Immature natural killer cell (primary cell): ENCODE results near the gene TTLL5. TPM values are rescaled to one million over a fixed set of nuclear protein-coding genes. Genes with fewer than 3 reads are reported as not detected.

Experiments used
- DNase-seq, 3 donors: peaks; one replicate each; pipeline ENCODE4 v3.0.0; 2022; ENCODE audit warnings: mixed read lengths in 1 of 3
- H3K27ac Mint-ChIP-seq, 6 donors: one replicate each; pipeline ENCODE4 v1.8.0; 2020; ENCODE audit warnings: mixed read lengths in 6 of 6, mild to moderate bottlenecking in 5 of 6, inconsistent platforms in 4 of 6, moderate library complexity in 3 of 6
- H3K27me3 Mint-ChIP-seq, 3 donors: one replicate each; pipeline ENCODE4 v1.8.0; 2020 to 2021; ENCODE audit warnings: low read depth in 3 of 3, mild to moderate bottlenecking in 3 of 3, mixed read lengths in 3 of 3, moderate library complexity in 3 of 3, inconsistent platforms in 1 of 3
- H3K36me3 Mint-ChIP-seq, 3 donors: one replicate each; pipeline ENCODE4 v1.8.0; 2020; ENCODE audit warnings: mixed read lengths in 3 of 3, inconsistent platforms in 2 of 3, mild to moderate bottlenecking in 2 of 3
- H3K4me1 Mint-ChIP-seq, 2 donors: one replicate each; pipeline ENCODE4 v1.8.0; 2020; ENCODE audit warnings: inconsistent platforms in 2 of 2, mild to moderate bottlenecking in 2 of 2, mixed read lengths in 2 of 2, moderate library complexity in 1 of 2
- H3K4me3 Mint-ChIP-seq, 5 donors: one replicate each; pipeline ENCODE4 v1.8.0; 2020; ENCODE audit warnings: mild to moderate bottlenecking in 5 of 5, mixed read lengths in 5 of 5, inconsistent platforms in 3 of 5, moderate library complexity in 3 of 5
- H3K9me3 Mint-ChIP-seq, 6 donors: one replicate each; pipeline ENCODE4 v1.8.0; 2020; ENCODE audit warnings: mild to moderate bottlenecking in 6 of 6, mixed read lengths in 6 of 6, inconsistent platforms in 4 of 6, moderate library complexity in 3 of 6
- polyA plus RNA-seq, 3 donors: library from polyadenylated mRNA; unstranded; fragments of 300-500 nt; fragmentation: Illumina TruSeq; gene quantifications; one replicate each; pipeline ENCODE4 v1.2.3, GENCODE V29; 2021

The TTLL5 gene
- polyA plus RNA-seq, 3 donors from 2014 or later = 6.9 to 10.4 TPM; not detected in 1

- H3K27ac Mint-ChIP-seq = no peak overlapping the region
- peaks cover 11 to 42% (median 15%) of the 10 kb centered on the region in 3 donors for H3K36me3 Mint-ChIP-seq
- no peaks in the 10 kb centered on the region for H3K9me3 Mint-ChIP-seq
- H3K4me1 Mint-ChIP-seq = no peaks in the 10 kb centered on the region
- H3K4me3 Mint-ChIP-seq = no peak overlapping the region
- peaks cover 0 to 3% (median 0%) of the 10 kb centered on the region in 3 donors for H3K27me3 Mint-ChIP-seq
- DNase-seq = no peak
Observed at GRCh38 chr14:75967866-75968265, 306.8 kb downstream of the TTLL5 start.

GRCh38 chr14:75968456-75968855 lies 307.4 kb downstream of the TTLL5 start:
- peaks cover 11 to 40% (median 15%) of the 10 kb centered on the region in 3 donors for H3K36me3 Mint-ChIP-seq
- H3K4me3 Mint-ChIP-seq = no peak overlapping the region
- H3K27ac Mint-ChIP-seq = no peak overlapping the region
- H3K9me3 Mint-ChIP-seq = no peaks in the 10 kb centered on the region
- no peaks in the 10 kb centered on the region for H3K4me1 Mint-ChIP-seq
- H3K27me3 Mint-ChIP-seq = peaks cover 0 to 3% (median 0%) of the 10 kb centered on the region in 3 donors
- DNase-seq = no peak

- H3K4me1 Mint-ChIP-seq = no peaks in the 10 kb centered on the region
- no peaks in the 10 kb centered on the region for H3K9me3 Mint-ChIP-seq
- H3K36me3 Mint-ChIP-seq = peaks cover 11 to 37% (median 14%) of the 10 kb centered on the region in 3 donors
- H3K27me3 Mint-ChIP-seq = peaks cover 0 to 3% (median 0%) of the 10 kb centered on the region in 3 donors
- no peak overlapping the region for H3K27ac Mint-ChIP-seq
- DNase-seq = no peak
- H3K4me3 Mint-ChIP-seq = no peak overlapping the region
Observed at GRCh38 chr14:75969126-75969525, 308.1 kb downstream of the TTLL5 start.

GRCh38 chr14:75969891-75970290 lies 308.8 kb downstream of the TTLL5 start:
- no peaks in the 10 kb centered on the region for H3K4me1 Mint-ChIP-seq
- peaks cover 11 to 37% (median 11%) of the 10 kb centered on the region in 3 donors for H3K36me3 Mint-ChIP-seq
- no peaks in the 10 kb centered on the region for H3K9me3 Mint-ChIP-seq
- no peak for DNase-seq
- peaks cover 0 to 3% (median 0%) of the 10 kb centered on the region in 3 donors for H3K27me3 Mint-ChIP-seq
- no peak overlapping the region for H3K4me3 Mint-ChIP-seq
- H3K27ac Mint-ChIP-seq = no peak overlapping the region

GRCh38 chr14:75970989-75971388 lies 309.9 kb downstream of the TTLL5 start:
- Mint-ChIP-seq H3K4me3 (no peak overlapping the region), H3K4me1 (no peaks in the 10 kb centered on the region), H3K27me3 (peaks cover 0 to 3% (median 0%) of the 10 kb centered on the region in 3 donors), H3K9me3 (no peaks in the 10 kb centered on the region), H3K36me3 (peaks cover 4 to 34% (median 5%) of the 10 kb centered on the region in 3 donors), H3K27ac (no peak overlapping the region)
- no peak for DNase-seq

GRCh38 chr14:75971509-75971908 lies 310.5 kb downstream of the TTLL5 start:
- Mint-ChIP-seq H3K4me1 (no peaks in the 10 kb centered on the region), H3K27ac (no peak overlapping the region), H3K27me3 (peaks cover 0 to 3% (median 0%) of the 10 kb centered on the region in 3 donors), H3K9me3 (no peaks in the 10 kb centered on the region), H3K4me3 (no peak overlapping the region), H3K36me3 (peaks cover under 1 to 29% (median under 1%) of the 10 kb centered on the region in 3 donors)
- DNase-seq = no peak

- Mint-ChIP-seq H3K4me1 (no peaks in the 10 kb centered on the region), H3K27ac (no peak overlapping the region), H3K4me3 (no peak overlapping the region), H3K9me3 (no peaks in the 10 kb centered on the region), H3K27me3 (no peaks in the 10 kb centered on the region), H3K36me3 (peaks cover 0 to 21% (median 0%) of the 10 kb centered on the region in 3 donors)
- no peak for DNase-seq
Observed at GRCh38 chr14:75972801-75973421, 311.9 kb downstream of the TTLL5 start.

GRCh38 chr14:75976826-75977581 lies 316.0 kb downstream of the TTLL5 start:
- Mint-ChIP-seq H3K9me3 (no peaks in the 10 kb centered on the region), H3K4me3 (no peak overlapping the region), H3K4me1 (peaks cover 26 to 32% of the 10 kb centered on the region in 2 donors), H3K36me3 (peaks cover 0 to 4% (median 0%) of the 10 kb centered on the region in 3 donors), H3K27me3 (peaks cover 3 to 8% (median 6%) of the 10 kb centered on the region in 3 donors), H3K27ac (no peak overlapping the region)
- DNase-seq = no peak

GRCh38 chr14:75977582-75977943 lies 316.5 kb downstream of the TTLL5 start:
- Mint-ChIP-seq H3K36me3 (no peaks in the 10 kb centered on the region), H3K4me1 (peaks cover 27 to 32% of the 10 kb centered on the region in 2 donors), H3K9me3 (no peaks in the 10 kb centered on the region), H3K27me3 (peaks cover 3 to 8% (median 6%) of the 10 kb centered on the region in 3 donors), H3K27ac (no peak overlapping the region), H3K4me3 (no peak overlapping the region)
- DNase-seq = no peak

GRCh38 chr14:75978249-75978731 lies 317.2 kb downstream of the TTLL5 start:
- Mint-ChIP-seq H3K9me3 (no peaks in the 10 kb centered on the region), H3K27ac (no peak overlapping the region), H3K27me3 (peaks cover 3 to 8% (median 6%) of the 10 kb centered on the region in 3 donors), H3K4me3 (no peak overlapping the region), H3K4me1 (peaks cover 27 to 37% of the 10 kb centered on the region in 2 donors), H3K36me3 (no peaks in the 10 kb centered on the region)
- DNase-seq = no peak

- H3K4me1 Mint-ChIP-seq = peaks cover 27 to 37% of the 10 kb centered on the region in 2 donors
- no peaks in the 10 kb centered on the region for H3K36me3 Mint-ChIP-seq
- no peaks in the 10 kb centered on the region for H3K9me3 Mint-ChIP-seq
- peak overlapping the region in 1 of 6 donors; percentile 45 for H3K27ac Mint-ChIP-seq
- DNase-seq = peak in 1 of 3 donors; percentile 5
- H3K27me3 Mint-ChIP-seq = peaks cover 5 to 9% (median 8%) of the 10 kb centered on the region in 3 donors
- peak overlapping the region in 2 of 5 donors; percentile 17 to 60 for H3K4me3 Mint-ChIP-seq
Observed at GRCh38 chr14:75979071-75979571, 318.1 kb downstream of the TTLL5 start.

- H3K9me3 Mint-ChIP-seq = no peaks in the 10 kb centered on the region
- H3K27me3 Mint-ChIP-seq = peaks cover 5 to 10% (median 8%) of the 10 kb centered on the region in 3 donors
- H3K27ac Mint-ChIP-seq = peak overlapping the region in 2 of 6 donors; percentile 17 to 45
Observed at GRCh38 chr14:75979648-75980565, 318.9 kb downstream of the TTLL5 start.

GRCh38 chr14:75980856-75981255 lies 319.8 kb downstream of the TTLL5 start:
- H3K36me3 Mint-ChIP-seq = no peaks in the 10 kb centered on the region
- H3K4me1 Mint-ChIP-seq = peaks cover 35 to 41% of the 10 kb centered on the region in 2 donors
- H3K9me3 Mint-ChIP-seq = no peaks in the 10 kb centered on the region
- no peak for DNase-seq
- H3K27ac Mint-ChIP-seq = peak overlapping the region in 5 of 6 donors; percentile 66 to 100 (median 95)
- H3K4me3 Mint-ChIP-seq = peak overlapping the region; percentile 87 to 96 (median 91)
- H3K27me3 Mint-ChIP-seq = peaks cover 7 to 14% (median 12%) of the 10 kb centered on the region in 3 donors

More at GRCh38 chr14:75979648-75980565, 318.9 kb downstream of the TTLL5 start:
- Mint-ChIP-seq H3K36me3 (no peaks in the 10 kb centered on the region), H3K4me1 (peaks cover 27 to 37% of the 10 kb centered on the region in 2 donors), H3K4me3 (peak overlapping the region in 3 of 5 donors; percentile 10 to 60 (median 17))
- no peak for DNase-seq
